ENCODE results near the gene BRAT1.

Gene BRAT1

GRCh38 chr7:2494191-2495130 lies 60.9 kb downstream of the BRAT1 start:
- DNase-seq = no peak

GRCh38 chr7:2493205-2494164 lies 61.8 kb downstream of the BRAT1 start:
- DNase-seq = no peak

GRCh38 chr7:2492038-2492437 lies 63.3 kb downstream of the BRAT1 start:
- no peak for DNase-seq

- no peak for DNase-seq
Observed at GRCh38 chr7:2490181-2490651, 65.1 kb downstream of the BRAT1 start.

GRCh38 chr7:2488681-2489080 lies 66.6 kb downstream of the BRAT1 start:
- DNase-seq = no peak

- no peak for DNase-seq
Observed at GRCh38 chr7:2488272-2488645, 67.1 kb downstream of the BRAT1 start.
